ENCODE results near the gene FAM53B.
"Not testable (repeated sequence)": the region's sequence is repeated elsewhere in the genome, so short reads cannot be mapped to it uniquely, and the experiment has no call there.

FAM53B gene

GRCh38 chr10:124624006-124624405 is 120.2 kb downstream of the FAM53B start:
- no peak for DNase-seq

- DNase-seq, result no peak
Measured at GRCh38 chr10:124622866-124623536, 121.2 kb downstream of the FAM53B start.

GRCh38 chr10:124622158-124622557 is 122.0 kb downstream of the FAM53B start:
- DNase-seq, result no peak

- DNase-seq, result no peak
Measured at GRCh38 chr10:124621637-124622036, 122.5 kb downstream of the FAM53B start.

- DNase-seq, result no peak
Measured at GRCh38 chr10:124619802-124620490, 124.2 kb downstream of the FAM53B start.

GRCh38 chr10:124619195-124619594 is 125.0 kb downstream of the FAM53B start:
- DNase-seq, result no peak

GRCh38 chr10:124618470-124619073 is 125.6 kb downstream of the FAM53B start:
- no peak for DNase-seq

- no peak for DNase-seq
Measured at GRCh38 chr10:124616836-124617130, 127.4 kb downstream of the FAM53B start.

- no peak for DNase-seq
Measured at GRCh38 chr10:124616040-124616835, 127.9 kb downstream of the FAM53B start.

- no peak for DNase-seq
Measured at GRCh38 chr10:124615259-124615658, 128.9 kb downstream of the FAM53B start.

- no peak for DNase-seq
Measured at GRCh38 chr10:124614003-124614659, 130.0 kb downstream of the FAM53B start.

- no peak for DNase-seq
Measured at GRCh38 chr10:124612611-124613498, 131.3 kb downstream of the FAM53B start.

GRCh38 chr10:124611738-124612137 is 132.4 kb downstream of the FAM53B start:
- no peak for DNase-seq

- not testable (repeated sequence) for DNase-seq
Measured at GRCh38 chr10:124610851-124611250, 133.3 kb downstream of the FAM53B start.

- DNase-seq, result not testable (repeated sequence)
Measured at GRCh38 chr10:124610186-124610585, 134.0 kb downstream of the FAM53B start.

GRCh38 chr10:124609698-124610097 is 134.5 kb downstream of the FAM53B start:
- DNase-seq, result no peak

GRCh38 chr10:124608093-124608721 is 136.0 kb downstream of the FAM53B start:
- DNase-seq, result no peak

- DNase-seq, result no peak
Measured at GRCh38 chr10:124607693-124608092, 136.5 kb downstream of the FAM53B start.

- DNase-seq, result no peak
Measured at GRCh38 chr10:124606822-124607221, 137.4 kb downstream of the FAM53B start.

- no peak for DNase-seq
Measured at GRCh38 chr10:124605856-124606812, 138.0 kb downstream of the FAM53B start.

Data from NCI-H1048 (cell line).